Fibroblast of skin of right quadriceps (primary cell): ENCODE measurements around the gene SH3TC2.

Source experiments
- DNase-seq: peaks from one replicate; pipeline ENCODE4 v3.0.0-alpha.2; 2013

Gene SH3TC2

DNA sequence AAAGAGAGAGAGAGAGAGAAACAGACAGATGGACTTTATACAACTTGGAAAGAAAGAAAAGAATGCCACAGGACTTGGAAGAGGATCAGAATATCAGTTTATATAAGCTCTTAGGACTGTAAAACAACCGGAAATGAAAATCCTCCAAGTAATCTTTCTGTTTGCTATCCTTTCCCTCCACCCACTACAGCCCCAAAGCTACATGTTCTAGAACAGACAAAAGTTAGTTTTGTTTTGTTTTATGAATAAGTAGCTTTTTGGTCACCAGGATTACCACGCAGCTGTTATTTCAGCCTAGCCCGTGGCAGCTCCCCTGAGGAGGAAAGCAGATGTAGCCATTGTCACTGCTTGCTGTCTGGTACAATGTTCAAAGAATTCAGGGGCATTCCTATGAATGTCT lies 66.6 kb downstream of the SH3TC2 start:
- no peak for DNase-seq

DNA sequence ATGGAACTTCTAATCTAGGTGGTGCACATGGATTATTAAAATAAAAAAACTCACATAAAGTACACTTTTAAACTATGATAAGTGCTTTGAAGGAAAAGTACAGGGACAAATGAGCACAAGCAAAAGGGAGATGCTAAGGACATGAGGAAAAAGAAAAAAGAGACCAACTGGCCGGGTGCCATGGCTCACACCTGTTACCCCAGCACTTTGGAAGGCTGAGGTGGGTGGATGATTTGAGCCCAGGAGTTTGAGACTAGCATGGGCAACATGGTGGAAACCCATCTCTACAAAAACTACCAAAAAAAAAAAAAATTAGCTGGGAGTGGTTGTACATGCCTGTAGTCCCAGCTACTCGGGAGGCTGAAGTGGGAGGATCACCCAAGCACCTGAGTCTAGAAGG lies 67.1 kb downstream of the SH3TC2 start:
- DNase-seq = no peak

DNA sequence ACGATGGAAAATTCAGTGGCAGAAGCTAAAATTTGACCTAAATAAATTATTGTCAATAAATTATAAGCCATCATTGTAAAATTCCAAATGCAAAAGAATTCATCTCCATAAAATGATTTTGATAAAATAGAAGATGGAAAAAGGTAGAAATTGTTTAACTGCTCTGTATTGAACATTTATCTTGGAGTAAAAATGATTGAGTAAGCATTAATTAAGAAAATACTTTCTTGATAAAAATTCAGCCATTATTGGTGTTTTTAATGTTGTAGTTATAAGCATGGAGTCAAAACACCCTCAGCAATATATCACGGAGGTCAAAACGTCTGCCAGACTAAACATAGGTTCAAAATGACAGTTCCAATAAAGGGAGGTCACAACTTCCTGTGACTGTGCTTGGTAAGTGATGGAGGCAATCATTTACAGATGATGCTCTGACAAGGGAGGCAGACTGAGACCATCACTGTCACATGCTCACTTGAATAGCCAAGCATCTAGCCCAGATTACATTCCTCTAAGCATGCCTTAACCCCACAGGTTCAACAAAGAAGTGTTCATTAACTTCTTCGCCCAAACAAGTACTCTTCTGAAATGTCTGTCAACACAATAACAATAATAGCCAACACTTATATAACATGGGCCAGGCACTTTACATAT lies 69.5 kb downstream of the SH3TC2 start:
- DNase-seq = no peak

DNA sequence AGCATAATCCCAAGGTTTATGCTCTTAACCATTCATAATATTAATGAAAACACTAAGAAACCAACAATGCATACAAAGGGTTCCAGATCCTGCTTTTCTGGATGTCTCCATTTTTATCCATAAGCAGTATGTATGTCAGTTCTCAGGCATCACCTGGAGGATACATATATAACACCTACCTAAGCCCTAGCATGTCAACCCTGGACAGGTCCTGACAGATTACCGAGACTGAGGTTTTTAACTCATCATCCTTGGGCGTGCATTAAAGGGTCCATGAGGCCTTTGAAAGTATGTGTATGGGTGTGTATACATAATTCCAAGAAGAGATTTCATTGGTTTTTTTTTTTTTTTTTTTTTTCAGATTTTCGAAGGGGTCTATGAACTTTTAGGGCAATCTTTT lies 70.6 kb downstream of the SH3TC2 start:
- DNase-seq = no peak

DNA sequence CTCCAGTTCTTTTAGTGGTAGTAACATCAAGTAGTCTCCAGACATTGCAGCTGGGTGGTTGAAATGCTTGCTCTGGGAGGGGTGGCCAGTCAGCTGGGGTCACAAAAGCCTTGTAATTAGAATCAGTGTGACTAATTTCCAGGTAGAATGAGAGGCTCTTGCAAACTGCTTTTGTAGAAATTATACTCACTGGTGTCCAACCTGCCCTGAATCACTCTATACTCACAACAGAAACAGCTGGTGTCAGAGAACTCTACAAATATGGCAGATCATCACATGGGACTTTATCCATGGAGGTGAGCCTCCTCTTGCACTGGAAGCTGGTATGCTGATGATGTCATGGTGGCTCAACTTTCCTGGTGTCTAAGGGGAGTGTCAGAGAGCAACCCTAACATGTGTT lies 71.3 kb downstream of the SH3TC2 start:
- DNase-seq = no peak

DNA sequence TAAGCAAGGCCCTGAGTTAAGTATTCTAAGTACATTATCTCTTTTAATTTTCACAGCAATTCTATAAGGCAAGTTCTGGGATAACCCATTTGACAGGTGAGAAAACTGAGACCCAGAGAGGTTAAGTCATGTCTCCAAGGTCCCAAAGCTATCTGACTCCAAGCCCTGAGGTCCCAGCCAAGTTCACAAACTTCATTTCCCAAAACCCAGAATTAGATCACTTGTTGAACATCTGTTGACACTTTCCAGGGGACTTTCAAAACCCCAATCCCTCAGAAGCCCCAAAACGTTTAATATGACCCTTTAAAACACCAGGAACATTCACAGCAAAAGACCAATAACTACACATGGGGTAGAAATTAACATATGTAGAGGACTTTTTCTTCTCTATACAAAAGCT lies 72.0 kb downstream of the SH3TC2 start:
- DNase-seq = no peak

DNA sequence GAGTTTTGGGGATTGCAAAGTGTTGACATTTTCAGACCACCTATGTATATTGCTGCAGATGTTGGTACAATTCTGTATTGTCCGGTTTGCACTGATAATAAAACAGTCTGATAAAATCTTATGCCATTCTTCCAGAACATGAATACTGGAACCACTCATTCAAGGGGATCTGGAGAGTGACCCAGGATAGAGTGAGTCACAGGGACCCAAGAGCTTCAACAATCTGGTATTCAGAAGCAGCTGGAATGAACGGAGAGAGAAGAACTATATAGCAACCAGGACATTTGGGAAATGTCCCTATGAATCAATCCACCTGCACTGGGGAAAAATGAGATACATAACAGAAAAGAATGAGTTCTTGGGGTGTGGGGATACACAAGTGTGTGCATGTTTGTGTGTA lies 73.3 kb downstream of the SH3TC2 start:
- no peak for DNase-seq

DNA sequence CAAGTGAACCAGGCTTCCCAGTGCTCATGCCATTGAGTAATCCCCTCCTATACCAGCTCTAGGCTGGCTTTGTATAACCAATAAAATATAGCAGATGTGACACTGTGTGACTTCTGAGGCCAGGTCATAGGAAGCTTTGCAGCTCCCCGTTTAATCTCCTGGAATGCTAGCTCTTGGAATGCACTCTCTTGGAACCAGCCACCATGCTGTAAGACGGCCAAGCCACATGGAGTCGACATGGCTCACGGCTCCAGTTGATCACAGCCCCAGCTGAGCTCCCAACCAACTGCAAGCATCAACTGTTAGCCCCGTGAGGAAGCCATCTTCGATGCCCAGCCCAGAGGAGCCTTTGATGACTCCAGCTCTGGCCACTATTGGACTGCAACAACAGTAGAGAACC lies 74.5 kb downstream of the SH3TC2 start:
- DNase-seq = peak; percentile 15

DNA sequence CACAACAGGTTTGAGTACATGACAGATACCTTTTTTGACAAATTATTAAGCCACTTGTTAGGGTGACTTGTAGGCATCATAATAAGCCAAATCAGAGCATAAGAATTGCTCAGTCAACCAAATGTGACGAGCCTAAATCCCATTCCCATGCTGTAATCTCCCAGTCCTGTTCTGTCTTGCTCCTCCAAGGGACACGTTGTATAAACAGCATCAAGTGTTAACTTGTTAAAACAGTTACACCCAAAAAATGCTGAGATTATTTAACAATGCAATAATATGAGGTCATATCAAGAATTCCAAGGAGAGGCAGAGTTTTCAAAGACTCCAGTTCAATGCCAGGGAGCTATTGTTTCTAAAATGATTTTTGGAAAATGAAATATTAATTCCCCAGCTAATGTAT lies 76.2 kb downstream of the SH3TC2 start:
- DNase-seq = no peak

DNA sequence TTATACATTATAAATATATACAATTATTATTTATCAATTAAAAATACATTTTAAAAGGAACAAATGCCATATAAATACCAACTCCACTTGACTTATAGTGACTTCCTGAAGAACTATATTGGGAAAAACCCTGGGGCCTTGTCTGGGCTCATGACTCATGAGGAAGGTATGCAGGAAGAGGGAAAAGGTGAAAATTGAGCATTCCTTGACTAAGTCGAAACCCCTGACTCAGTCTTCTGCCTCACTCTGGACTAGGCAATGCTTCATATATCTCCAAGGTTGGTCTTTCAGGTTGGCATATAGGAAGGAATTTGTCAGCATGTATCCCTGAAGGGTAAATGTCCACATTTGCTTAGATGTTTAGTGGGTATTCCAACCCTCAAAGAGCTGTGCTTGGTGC lies 78.5 kb downstream of the SH3TC2 start:
- DNase-seq = peak; percentile 77

DNA sequence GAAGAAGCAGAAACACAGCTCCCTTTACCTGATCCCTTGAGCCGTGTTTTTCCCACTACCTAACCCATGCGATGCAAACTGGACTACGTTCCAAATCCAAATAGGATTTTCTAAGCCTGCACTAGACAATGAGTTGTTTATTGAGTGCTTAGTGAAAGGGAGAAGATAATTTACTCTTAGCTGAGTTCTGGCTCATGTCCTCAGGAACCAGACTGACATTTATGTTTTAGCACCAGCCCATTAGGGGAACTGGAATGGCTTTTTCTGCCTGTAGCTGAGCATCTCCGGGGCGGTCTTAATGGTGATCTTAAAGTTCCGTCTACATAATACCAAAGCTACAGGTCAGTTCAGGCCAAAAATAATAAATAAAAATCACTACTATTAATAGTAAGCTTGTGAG lies 81.5 kb downstream of the SH3TC2 start:
- DNase-seq = no peak

DNA sequence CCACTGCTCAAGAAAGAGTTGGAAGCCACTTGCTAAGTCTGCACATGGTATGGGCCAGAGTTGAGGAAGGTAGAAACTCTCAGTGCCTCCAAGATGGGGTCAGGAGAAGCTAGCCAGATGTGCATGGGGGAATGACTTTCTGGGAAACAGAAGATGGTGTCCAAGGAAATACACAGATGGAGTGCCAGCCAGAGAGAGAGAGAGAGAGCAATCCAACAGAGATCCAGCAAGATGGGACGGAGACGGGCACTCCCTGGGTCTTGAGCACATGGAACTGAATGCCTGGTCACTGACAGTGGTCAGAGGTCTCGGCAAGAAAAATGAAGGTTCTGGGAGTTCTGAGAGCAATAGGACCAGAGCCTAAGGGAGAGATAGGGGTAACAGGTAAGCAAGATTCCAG lies 82.1 kb downstream of the SH3TC2 start:
- DNase-seq = no peak

DNA sequence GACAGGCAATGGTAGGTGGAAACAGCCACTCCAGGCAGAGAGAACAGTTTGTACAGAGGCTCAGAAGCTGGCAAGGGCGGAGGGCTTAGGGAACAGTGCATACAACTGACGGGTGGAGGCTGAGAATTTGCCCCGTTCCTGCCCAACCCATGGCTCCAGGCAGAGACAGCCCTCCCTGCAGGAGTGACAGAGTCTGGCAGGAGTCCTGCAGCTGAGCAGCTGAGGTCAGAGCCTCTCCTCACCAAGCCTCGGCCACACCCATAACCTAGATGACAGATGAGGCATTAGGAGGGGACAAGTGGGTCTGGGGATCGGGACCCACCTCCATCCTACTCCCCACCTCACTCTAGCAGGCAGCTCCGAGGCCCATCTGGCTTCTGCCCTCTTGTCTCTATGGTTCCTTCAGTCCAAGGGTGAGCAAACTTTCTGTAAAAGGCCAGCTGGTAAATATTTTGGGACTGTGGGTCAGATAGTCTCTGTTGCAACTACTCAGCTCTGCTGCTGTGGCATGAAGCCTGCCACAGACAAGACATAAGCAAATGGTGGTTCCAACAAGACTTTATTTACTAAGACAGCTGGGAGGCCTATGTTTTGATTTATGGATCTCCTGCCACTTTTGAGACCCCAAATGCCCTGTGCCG lies 83.7 kb downstream of the SH3TC2 start:
- no peak for DNase-seq

DNA sequence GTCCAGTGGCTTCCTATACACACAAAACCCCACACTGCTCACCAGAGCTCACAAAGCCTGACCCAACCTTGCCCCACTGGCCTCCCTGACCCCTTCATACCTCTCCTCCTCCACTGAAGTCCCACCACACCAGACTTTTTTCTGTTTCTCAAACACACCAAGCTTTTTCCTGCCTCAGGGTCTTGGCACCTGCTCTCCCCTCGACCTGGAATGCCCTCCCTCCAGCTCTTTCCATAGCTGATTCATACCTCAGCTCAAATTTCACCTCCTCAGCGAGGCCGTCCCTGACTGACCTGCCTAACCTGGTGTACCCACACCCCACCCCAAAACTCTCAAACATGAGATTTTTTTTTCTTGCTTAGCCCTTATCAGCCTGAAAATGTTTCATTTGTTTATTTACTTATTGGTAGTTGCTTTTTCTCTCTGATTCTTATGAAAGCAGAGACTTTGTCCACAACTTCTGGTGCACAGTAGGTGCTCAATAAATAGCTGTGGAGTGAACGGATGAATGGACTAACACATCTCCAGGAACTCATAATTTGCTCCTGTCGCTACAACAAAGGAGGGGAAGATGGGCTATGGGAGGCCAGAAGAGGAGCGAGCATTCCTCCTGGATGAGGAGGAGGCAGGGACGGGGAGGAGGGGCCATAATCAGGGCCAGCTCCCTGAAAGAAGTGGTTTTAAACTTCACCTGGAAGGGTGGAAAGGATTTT lies 84.3 kb downstream of the SH3TC2 start:
- no peak for DNase-seq

DNA sequence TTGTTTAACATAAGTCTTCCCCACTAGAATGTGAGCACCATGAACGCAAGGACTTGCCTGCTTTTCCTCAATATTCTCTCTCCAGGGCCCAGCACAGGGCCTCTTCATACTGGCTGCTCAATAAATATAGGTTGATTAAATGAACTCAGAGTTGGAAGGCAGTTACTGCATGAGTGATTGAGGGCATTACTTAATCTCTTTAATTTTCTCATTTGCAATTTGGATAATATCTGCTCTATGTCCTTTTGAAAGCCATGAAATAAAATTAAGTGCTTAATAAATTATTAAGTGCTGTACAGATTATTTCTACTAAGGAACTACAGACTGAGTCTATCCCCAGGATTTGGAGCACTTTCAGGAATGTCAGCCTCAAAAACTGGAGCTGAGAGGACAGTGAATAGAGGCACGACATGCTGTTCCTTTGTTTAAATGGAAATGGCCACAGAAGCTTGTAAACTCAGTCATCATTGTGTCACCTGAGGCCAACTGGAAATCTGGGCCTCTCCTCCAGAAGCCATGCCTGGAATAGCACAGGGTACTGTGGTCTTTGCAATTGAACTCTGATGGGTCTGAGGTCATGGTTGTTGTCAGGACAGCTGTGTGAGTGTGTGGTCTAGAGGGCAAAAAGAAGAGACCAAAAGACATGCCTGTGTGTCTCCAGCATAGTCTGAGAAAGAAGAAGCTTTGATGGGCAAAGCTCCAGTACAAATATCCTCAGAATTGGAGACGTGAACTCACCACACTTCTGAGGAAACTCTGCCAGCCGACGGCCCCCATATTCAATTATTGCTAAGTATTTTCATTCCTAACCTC lies 86.1 kb downstream of the SH3TC2 start:
- no peak for DNase-seq

DNA sequence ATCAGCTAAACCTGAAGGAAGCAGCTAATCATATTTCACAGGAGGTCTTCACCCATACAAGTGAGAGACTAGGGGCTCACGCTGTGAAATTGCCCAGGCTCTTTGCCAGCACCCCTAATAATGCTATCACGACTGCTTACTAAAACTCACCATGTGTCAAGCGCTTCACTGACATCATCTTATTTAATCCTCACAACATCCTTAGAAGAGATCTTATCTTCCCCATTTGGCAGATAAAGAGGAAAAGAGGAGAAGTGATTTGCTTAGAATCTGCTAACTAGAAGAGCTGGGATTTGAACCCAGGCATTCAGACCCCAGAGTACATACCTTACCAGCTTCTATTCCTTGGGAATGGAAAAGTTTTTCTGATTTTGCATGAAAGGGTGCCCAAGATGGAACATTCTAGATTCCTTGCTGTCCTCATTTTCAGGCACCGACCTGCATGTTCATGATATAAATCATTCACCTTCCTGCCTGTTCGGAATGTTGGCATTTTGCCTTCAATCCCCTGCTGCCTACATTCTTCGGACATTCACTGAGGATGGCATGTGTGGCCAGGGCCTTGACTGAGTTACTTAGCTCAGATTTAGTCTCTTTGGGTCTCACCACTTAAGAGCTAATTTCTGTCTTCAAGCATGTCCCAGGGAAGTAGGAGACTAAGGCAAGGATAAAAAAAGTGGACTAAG lies 88.1 kb downstream of the SH3TC2 start:
- DNase-seq = no peak

DNA sequence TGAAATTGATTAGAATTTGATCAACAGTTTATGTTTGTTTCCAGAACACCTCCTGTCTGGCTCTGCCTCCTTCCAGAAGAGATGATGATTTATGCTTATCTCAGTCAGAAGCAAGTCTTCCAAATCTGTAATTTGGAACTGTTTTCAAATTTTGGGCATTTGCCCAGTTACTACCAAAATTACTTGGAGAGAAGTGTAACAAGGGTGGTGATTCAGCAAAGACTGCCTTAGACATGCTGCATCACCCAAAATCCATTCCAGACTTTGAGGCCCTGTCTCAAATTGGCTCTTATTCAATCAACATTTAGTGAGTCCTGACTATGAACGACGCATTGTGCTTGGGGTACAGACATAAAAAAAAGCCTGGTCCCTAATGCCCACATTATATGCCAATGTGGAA lies 89.4 kb downstream of the SH3TC2 start:
- peak; percentile 65 for DNase-seq

DNA sequence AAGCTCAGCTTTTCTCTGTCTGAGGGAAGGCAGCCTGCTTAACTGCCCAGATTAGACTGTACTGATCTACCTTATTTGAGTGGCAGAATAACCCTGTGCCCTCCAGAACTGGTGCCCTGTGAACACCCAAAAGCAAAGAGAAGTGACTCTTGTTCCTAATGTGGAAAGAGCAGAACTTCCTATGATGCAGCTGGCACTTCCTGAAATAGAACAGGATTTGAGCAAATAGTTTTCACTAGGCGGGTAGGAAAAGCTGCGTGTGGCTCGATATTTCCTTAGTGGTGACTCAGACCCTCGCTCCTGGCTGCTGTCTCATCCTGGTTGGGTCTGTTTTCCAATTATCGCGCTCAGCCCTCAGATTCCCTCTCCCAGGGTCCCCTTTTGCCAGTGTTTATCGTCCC lies 89.9 kb downstream of the SH3TC2 start:
- peak; percentile 87 for DNase-seq

DNA sequence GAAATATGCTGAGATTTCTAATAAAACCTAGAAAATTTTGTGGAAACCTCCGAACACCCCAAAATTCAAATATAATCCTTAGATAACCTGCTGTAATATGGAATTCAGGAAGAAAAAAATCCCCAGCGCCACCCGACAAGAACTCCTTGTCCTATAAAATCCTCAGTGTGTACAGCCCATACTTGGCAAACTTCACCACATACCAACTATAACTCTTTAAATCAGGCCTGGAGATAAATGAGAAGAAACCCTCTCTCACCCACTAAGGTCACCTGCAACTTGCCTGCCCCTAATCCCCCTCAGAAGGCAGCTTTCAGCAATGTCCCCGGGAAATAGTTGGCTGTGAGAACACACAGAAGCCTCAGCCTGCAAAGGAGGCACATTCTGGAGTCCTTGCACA lies 90.5 kb downstream of the SH3TC2 start:
- no peak for DNase-seq

DNA sequence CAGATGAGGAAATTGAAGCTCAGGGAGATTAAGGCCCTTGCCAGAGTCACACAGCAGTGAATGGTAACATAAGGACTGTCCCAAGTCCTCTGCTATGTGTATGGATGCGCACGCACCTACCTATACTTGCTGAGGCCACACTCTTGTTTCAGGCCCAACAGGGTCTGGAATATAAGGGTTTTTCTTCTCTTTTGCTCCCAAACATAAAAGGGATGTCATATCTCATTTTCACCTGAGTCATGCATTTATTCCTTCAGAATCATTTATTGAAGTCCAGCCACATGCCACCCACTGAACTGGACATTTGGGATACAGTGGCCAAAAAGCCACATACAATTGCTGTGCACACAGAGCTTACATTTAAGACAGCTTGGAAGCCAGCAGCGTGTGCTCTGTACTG lies 92.0 kb downstream of the SH3TC2 start:
- DNase-seq = no peak

DNA sequence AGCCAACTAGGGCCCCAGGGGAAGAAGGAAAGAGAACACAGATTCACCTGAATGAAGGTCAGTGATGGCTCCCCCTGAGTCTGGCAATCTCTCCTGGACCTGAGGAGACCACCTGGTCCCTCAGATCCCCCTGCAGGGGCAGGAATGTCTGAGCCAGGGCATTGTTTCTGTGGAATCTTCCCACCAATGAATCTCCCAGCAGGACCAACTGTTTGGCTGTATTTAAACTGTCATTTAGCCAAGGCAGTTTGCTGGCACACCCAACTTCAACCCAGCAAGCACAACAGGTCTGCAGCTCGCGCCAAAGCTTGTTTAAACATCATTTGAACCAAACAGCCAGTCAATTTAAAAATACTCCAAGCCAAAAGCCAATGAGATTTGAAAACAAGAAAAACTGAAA lies 92.6 kb downstream of the SH3TC2 start:
- DNase-seq = no peak

DNA sequence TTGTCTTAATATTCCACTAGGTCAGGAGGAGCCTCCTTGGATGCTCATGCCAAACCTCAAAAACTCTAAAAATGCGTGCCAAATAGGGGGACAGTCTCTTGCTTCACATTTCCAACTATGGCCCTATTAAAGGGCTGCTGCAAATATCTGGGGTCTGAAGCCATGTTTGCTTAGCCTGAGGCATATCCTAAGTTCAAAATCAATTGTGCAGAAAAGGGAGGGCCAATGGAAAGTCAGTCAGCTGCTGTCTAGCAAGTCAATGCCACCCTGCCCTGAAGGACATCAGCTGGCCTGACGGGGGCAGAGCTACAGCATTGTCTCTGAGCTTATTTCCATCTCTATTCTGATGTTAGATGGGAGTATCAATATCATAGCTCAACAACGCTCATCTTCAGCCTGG lies 93.6 kb downstream of the SH3TC2 start:
- no peak for DNase-seq

DNA sequence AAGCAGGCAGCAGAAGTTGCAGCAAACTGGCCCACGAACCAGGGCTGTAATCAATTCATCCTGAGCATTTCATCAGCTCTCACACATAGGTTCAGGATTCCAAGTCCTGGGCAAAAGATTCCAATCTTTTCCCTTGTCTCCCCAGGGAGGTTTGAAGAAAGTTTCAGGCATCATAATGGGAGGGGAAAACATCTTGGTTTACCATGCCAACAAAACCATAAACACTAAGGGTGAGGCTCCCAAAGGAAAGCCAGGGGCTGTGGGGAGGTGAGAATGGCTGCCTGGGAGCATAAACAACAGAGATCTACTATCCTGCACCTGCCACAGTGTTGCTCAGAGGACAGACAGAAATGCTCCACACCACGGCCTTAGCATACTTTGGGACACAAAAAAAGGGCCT lies 94.6 kb downstream of the SH3TC2 start:
- DNase-seq = peak; percentile 48
